Fibroblast of villous mesenchyme (primary cell): ENCODE measurements around the gene HNRNPM. TPM values are rescaled to one million over a fixed set of nuclear protein-coding genes. Genes with fewer than 3 reads are reported as not detected.

ENCODE experiments used
- total RNA-seq: library from RNA; depleted of rRNA; stranded (reverse); fragments of >200 nt; gene quantifications from 2 replicates; pipeline ENCODE4 v1.2.3, GENCODE V29; 2012

Gene HNRNPM
- total RNA-seq, 1 donor: 41.9 TPM

Other genes starting within 250 kb of the HNRNPM start
- gene CERS4, start 235.6 kb upstream of the HNRNPM start, total RNA-seq: 6.0 and 10.3 TPM in 2 replicates
- gene CD320, start 136.6 kb upstream of the HNRNPM start, total RNA-seq: 18.1 and 29.0 TPM in 2 replicates
- gene NDUFA7, start 123.6 kb upstream of the HNRNPM start, total RNA-seq: 9.1 and 18.4 TPM in 2 replicates
- gene RPS28, start 123.5 kb upstream of the HNRNPM start, total RNA-seq: 86.4 and 117 TPM in 2 replicates
- gene KANK3, start 101.7 kb upstream of the HNRNPM start, total RNA-seq: under 0.01 and 0.64 TPM in 2 replicates
- 0.64 and 1.3 TPM in 2 replicates for gene ANGPTL4, start 80.8 kb upstream of the HNRNPM start, total RNA-seq
- 27.6 and 27.7 TPM in 2 replicates for gene RAB11B, start 54.6 kb upstream of the HNRNPM start, total RNA-seq
- gene MARCHF2, start 31.7 kb upstream of the HNRNPM start, total RNA-seq: 51.8 and 70.9 TPM in 2 replicates
- gene PRAM1, start 57.7 kb downstream of the HNRNPM start, total RNA-seq: under 0.01 TPM in 1 of 2 replicates, not detected in the other
- gene ZNF414, start 69.2 kb downstream of the HNRNPM start, total RNA-seq: 5.2 and 6.4 TPM in 2 replicates
- gene MYO1F, start 132.5 kb downstream of the HNRNPM start, total RNA-seq: 0.32 and 1.3 TPM in 2 replicates
- 7.3 and 19.3 TPM in 2 replicates for gene ADAMTS10, start 165.7 kb downstream of the HNRNPM start, total RNA-seq
- not detected in 2 replicates for gene NFILZ, start 185.7 kb downstream of the HNRNPM start, total RNA-seq